Neural cell (in vitro differentiated cells): ENCODE results near the gene POU3F2.

Experiments used
- POLR2AphosphoS5 ChIP-seq: IDR thresholded peaks from 2 replicates; pipeline ENCODE4 v1.6.1; 2012
- TF ChIP-seq, protein P1 (sequence below): fragments of 450-650 bp; IDR thresholded peaks from 2 replicates; pipeline ENCODE4 v1.5.1; 2014; ENCODE audit warnings: antibody characterized with exemption, mild to moderate bottlenecking, moderate library complexity; ENCODE audit not compliant: poor library complexity, severe bottlenecking
- TF ChIP-seq, protein P2 (sequence below): IDR thresholded peaks from 2 replicates; pipeline ENCODE4 v1.6.1; 2012; ENCODE audit warnings: borderline replicate concordance

DNA sequence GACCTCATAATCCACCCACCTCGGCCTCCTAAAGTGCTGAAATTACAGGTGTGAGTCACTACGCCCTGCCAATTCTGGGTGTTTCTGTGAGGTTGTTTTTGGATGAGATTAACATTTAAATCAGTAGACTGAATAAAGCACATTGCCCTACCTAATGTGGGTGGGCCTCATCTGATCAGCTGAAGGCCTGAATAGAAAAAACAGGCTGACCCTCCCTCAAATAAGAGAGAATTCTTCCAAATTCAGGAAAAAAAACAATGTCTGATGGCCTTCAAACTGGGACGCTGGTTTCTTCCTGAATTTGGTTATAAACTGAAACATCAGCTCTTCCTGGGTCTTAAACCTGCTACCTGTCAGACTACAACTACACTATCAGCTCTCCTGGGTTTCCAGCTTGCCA lies 51.0 kb downstream of the POU3F2 start:
- TF ChIP-seq, protein P1, sequence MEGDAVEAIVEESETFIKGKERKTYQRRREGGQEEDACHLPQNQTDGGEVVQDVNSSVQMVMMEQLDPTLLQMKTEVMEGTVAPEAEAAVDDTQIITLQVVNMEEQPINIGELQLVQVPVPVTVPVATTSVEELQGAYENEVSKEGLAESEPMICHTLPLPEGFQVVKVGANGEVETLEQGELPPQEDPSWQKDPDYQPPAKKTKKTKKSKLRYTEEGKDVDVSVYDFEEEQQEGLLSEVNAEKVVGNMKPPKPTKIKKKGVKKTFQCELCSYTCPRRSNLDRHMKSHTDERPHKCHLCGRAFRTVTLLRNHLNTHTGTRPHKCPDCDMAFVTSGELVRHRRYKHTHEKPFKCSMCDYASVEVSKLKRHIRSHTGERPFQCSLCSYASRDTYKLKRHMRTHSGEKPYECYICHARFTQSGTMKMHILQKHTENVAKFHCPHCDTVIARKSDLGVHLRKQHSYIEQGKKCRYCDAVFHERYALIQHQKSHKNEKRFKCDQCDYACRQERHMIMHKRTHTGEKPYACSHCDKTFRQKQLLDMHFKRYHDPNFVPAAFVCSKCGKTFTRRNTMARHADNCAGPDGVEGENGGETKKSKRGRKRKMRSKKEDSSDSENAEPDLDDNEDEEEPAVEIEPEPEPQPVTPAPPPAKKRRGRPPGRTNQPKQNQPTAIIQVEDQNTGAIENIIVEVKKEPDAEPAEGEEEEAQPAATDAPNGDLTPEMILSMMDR: no peak
- TF ChIP-seq POLR2AphosphoS5: no peak
- TF ChIP-seq, protein P2, sequence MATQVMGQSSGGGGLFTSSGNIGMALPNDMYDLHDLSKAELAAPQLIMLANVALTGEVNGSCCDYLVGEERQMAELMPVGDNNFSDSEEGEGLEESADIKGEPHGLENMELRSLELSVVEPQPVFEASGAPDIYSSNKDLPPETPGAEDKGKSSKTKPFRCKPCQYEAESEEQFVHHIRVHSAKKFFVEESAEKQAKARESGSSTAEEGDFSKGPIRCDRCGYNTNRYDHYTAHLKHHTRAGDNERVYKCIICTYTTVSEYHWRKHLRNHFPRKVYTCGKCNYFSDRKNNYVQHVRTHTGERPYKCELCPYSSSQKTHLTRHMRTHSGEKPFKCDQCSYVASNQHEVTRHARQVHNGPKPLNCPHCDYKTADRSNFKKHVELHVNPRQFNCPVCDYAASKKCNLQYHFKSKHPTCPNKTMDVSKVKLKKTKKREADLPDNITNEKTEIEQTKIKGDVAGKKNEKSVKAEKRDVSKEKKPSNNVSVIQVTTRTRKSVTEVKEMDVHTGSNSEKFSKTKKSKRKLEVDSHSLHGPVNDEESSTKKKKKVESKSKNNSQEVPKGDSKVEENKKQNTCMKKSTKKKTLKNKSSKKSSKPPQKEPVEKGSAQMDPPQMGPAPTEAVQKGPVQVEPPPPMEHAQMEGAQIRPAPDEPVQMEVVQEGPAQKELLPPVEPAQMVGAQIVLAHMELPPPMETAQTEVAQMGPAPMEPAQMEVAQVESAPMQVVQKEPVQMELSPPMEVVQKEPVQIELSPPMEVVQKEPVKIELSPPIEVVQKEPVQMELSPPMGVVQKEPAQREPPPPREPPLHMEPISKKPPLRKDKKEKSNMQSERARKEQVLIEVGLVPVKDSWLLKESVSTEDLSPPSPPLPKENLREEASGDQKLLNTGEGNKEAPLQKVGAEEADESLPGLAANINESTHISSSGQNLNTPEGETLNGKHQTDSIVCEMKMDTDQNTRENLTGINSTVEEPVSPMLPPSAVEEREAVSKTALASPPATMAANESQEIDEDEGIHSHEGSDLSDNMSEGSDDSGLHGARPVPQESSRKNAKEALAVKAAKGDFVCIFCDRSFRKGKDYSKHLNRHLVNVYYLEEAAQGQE: no peak
